Liver (tissue), 9 donors: ENCODE measurements around the gene ALDH1A2. TPM values are rescaled to one million over a fixed set of nuclear protein-coding genes. Genes with fewer than 3 reads are reported as not detected.

Experiments
- DNase-seq: peaks from one replicate; pipeline ENCODE4 v3.0.0-alpha.2; 2017; ENCODE audit warnings: low spot score
- H3K27ac ChIP-seq, 2 donors: one replicate each; pipeline ENCODE4 v1.7.0; 2013; ENCODE audit warnings: inconsistent platforms in 2 of 2, low read length in 2 of 2, control low read depth in 1 of 2, low read depth in 1 of 2, mild to moderate bottlenecking in 1 of 2
- H3K27me3 ChIP-seq, 4 donors: one replicate each; pipeline versions ENCODE4 v1.6.1 to v1.7.0; 2013; ENCODE audit warnings: low read length in 3 of 4, inconsistent platforms in 1 of 4, mild to moderate bottlenecking in 1 of 4, moderate library complexity in 1 of 4; ENCODE audit not compliant: control insufficient read depth in 4 of 4, insufficient read depth in 4 of 4
- H3K36me3 ChIP-seq, 4 donors: one replicate each; pipeline versions ENCODE4 v1.6.1 to v1.7.0; 2013; ENCODE audit warnings: low read length in 3 of 4, mild to moderate bottlenecking in 3 of 4, low read depth in 1 of 4, moderate library complexity in 1 of 4; ENCODE audit not compliant: control insufficient read depth in 4 of 4, insufficient read depth in 3 of 4
- H3K4me1 ChIP-seq, 4 donors: one replicate each; pipeline versions ENCODE4 v1.6.1 to v1.7.0; 2013; ENCODE audit warnings: low read length in 3 of 4, mild to moderate bottlenecking in 3 of 4, moderate library complexity in 1 of 4; ENCODE audit not compliant: control insufficient read depth in 4 of 4, insufficient read depth in 4 of 4
- H3K4me3 ChIP-seq, 3 donors: one replicate each; pipeline versions ENCODE4 v1.6.1 to v1.7.0; 2013; ENCODE audit warnings: low read length in 3 of 3, control low read depth in 1 of 3, low read depth in 1 of 3, mild to moderate bottlenecking in 1 of 3
- H3K9ac ChIP-seq, 2 donors: one replicate each; pipeline ENCODE4 v1.7.0; 2013; ENCODE audit warnings: low read length in 2 of 2, mild to moderate bottlenecking in 2 of 2, moderate library complexity in 2 of 2, control low read depth in 1 of 2, low read depth in 1 of 2
- H3K9me3 ChIP-seq, 4 donors: one replicate each; pipeline versions ENCODE4 v1.6.1 to v1.7.0; 2013; ENCODE audit warnings: low read length in 3 of 4; ENCODE audit not compliant: control insufficient read depth in 4 of 4
- EGR1 ChIP-seq, 2 donors: IDR thresholded peaks; 2 replicates each; pipeline ENCODE4 v1.6.1; 2016 to 2018; ENCODE audit warnings: antibody characterized with exemption in 2 of 2, low read depth in 2 of 2
- FOXA1 ChIP-seq: IDR thresholded peaks from 2 replicates; pipeline ENCODE4 v1.6.1; 2016; ENCODE audit warnings: antibody characterized with exemption
- GABPA ChIP-seq, 2 donors: IDR thresholded peaks in 1 of 2; conservative IDR thresholded peaks in 1 of 2; 2 replicates each; pipeline ENCODE4 v1.6.1; 2016; ENCODE audit warnings: antibody characterized with exemption in 2 of 2, mild to moderate bottlenecking in 1 of 2, moderate library complexity in 1 of 2
- HNF4A ChIP-seq, 2 donors: conservative IDR thresholded peaks; 2 replicates each; pipeline ENCODE4 v1.6.1; 2016; ENCODE audit warnings: antibody characterized with exemption in 2 of 2, mild to moderate bottlenecking in 2 of 2
- HNF4G ChIP-seq: IDR thresholded peaks from 2 replicates; pipeline ENCODE4 v1.6.1; 2016; ENCODE audit warnings: antibody characterized with exemption
- JUND ChIP-seq, 2 donors: IDR thresholded peaks; 2 replicates each; pipeline ENCODE4 v1.6.1; 2016; ENCODE audit warnings: antibody characterized with exemption in 2 of 2
- NR2F2 ChIP-seq: IDR thresholded peaks from 2 replicates; pipeline ENCODE4 v1.6.1; 2016; ENCODE audit warnings: antibody characterized with exemption
- RAD21 ChIP-seq, 2 donors: IDR thresholded peaks; 2 replicates each; pipeline ENCODE4 v1.6.1; 2016; ENCODE audit warnings: antibody characterized with exemption in 2 of 2, mild to moderate bottlenecking in 2 of 2
- RXRA ChIP-seq, 2 donors: IDR thresholded peaks; 2 replicates each; pipeline ENCODE4 v1.6.1; 2017 to 2018; ENCODE audit warnings: antibody characterized with exemption in 2 of 2, mild to moderate bottlenecking in 1 of 2
- SP1 ChIP-seq: IDR thresholded peaks from 2 replicates; pipeline ENCODE4 v1.6.1; 2018; ENCODE audit warnings: antibody characterized with exemption, mild to moderate bottlenecking
- TAF1 ChIP-seq: conservative IDR thresholded peaks from 2 replicates; pipeline ENCODE4 v1.6.1; 2016; ENCODE audit warnings: antibody characterized with exemption, mild to moderate bottlenecking
- WGBS: extraction: QIAGEN DNeasy Blood & Tissue Kit; methylation state at CpG from one replicate; pipeline ENCODE4 v1.1.7; 2013; 5-methylcytosine and 5-hydroxymethylcytosine counted together
- polyA plus RNA-seq, 2 donors: library from polyadenylated mRNA; stranded (reverse) in 1 of 2; unstranded in 1 of 2; fragments of 200-250 nt in 1 of 2; fragments of >200 nt in 1 of 2; fragmentation: Nextera tagmentation in 1 of 2; extraction: Ambion mirVana in 1 of 2; gene quantifications; one replicate each; pipeline versions ENCODE4 v1.2.1 to v1.2.3, GENCODE V29; 2013 to 2015
- total RNA-seq, 2 donors: library from RNA; depleted of rRNA; stranded (reverse); fragments of >200 nt; gene quantifications; one replicate each; pipeline ENCODE4 v1.2.3, GENCODE V29; 2014
- TF ChIP-seq, protein P1 (sequence below): fragments of 150-350 bp; IDR thresholded peaks from 2 replicates; pipeline ENCODE4 v1.5.1; 2017; ENCODE audit warnings: improper control_type of control experiment, low read depth, low read length; ENCODE audit not compliant: missing input control
- TF ChIP-seq, protein P2 (sequence below): IDR thresholded peaks from 2 replicates; pipeline ENCODE4 v1.6.1; 2016; ENCODE audit warnings: antibody characterized with exemption, mild to moderate bottlenecking
- TF ChIP-seq, protein P3 (sequence below): IDR thresholded peaks from 2 replicates; pipeline ENCODE4 v1.6.1; 2016; ENCODE audit warnings: antibody characterized with exemption
- TF ChIP-seq, protein P4 (sequence below): IDR thresholded peaks from 2 replicates; pipeline ENCODE4 v1.6.1; 2016; ENCODE audit warnings: antibody characterized with exemption
- donor health status: healthy.
- donor health status: healthy.
- donor health status: healthy.
- donor health status: healthy.
- donor health status: healthy.

The ALDH1A2 gene
- total and polyA plus RNA-seq, 4 donors, result 1.2 to 22.7 (median 14.0) TPM

DNA sequence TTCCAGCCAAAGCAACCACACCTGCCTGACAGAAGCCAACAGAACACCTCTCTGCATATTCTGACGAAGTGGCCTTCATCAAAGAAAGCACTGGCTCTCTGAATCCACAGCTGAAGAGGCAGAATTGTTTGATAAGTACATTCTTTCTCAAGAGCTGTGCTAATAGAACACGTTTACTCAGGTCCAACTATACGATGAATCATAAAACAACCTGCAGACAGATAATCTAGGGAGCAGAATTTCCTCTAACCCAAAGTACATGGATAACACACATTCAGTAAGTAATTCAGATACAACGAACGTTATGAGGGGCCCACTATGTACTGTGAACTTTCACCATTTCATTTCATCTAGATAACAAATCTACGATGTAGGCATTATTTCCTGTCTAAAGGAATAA lies 25.4 kb downstream of the ALDH1A2 start:
- peaks cover 0 to 3% (median 0%) of the 10 kb centered on the region in 4 donors for H3K27me3 ChIP-seq
- H3K4me3 ChIP-seq, result no peak overlapping the region
- no peak overlapping the region for H3K9ac ChIP-seq
- H3K4me1 ChIP-seq, result peaks cover 0 to 8% (median 2%) of the 10 kb centered on the region in 4 donors
- H3K27ac ChIP-seq, result no peak overlapping the region
- no peaks in the 10 kb centered on the region for H3K36me3 ChIP-seq
- no peak for TF ChIP-seq RAD21 (IDR thresholded peaks at IDR 0.05)
- TF ChIP-seq, protein P1, sequence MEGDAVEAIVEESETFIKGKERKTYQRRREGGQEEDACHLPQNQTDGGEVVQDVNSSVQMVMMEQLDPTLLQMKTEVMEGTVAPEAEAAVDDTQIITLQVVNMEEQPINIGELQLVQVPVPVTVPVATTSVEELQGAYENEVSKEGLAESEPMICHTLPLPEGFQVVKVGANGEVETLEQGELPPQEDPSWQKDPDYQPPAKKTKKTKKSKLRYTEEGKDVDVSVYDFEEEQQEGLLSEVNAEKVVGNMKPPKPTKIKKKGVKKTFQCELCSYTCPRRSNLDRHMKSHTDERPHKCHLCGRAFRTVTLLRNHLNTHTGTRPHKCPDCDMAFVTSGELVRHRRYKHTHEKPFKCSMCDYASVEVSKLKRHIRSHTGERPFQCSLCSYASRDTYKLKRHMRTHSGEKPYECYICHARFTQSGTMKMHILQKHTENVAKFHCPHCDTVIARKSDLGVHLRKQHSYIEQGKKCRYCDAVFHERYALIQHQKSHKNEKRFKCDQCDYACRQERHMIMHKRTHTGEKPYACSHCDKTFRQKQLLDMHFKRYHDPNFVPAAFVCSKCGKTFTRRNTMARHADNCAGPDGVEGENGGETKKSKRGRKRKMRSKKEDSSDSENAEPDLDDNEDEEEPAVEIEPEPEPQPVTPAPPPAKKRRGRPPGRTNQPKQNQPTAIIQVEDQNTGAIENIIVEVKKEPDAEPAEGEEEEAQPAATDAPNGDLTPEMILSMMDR, result no peak
- no peak for TF ChIP-seq RXRA (IDR thresholded peaks at IDR 0.05)
- TF ChIP-seq FOXA1, result no peak
- TF ChIP-seq, protein P2, sequence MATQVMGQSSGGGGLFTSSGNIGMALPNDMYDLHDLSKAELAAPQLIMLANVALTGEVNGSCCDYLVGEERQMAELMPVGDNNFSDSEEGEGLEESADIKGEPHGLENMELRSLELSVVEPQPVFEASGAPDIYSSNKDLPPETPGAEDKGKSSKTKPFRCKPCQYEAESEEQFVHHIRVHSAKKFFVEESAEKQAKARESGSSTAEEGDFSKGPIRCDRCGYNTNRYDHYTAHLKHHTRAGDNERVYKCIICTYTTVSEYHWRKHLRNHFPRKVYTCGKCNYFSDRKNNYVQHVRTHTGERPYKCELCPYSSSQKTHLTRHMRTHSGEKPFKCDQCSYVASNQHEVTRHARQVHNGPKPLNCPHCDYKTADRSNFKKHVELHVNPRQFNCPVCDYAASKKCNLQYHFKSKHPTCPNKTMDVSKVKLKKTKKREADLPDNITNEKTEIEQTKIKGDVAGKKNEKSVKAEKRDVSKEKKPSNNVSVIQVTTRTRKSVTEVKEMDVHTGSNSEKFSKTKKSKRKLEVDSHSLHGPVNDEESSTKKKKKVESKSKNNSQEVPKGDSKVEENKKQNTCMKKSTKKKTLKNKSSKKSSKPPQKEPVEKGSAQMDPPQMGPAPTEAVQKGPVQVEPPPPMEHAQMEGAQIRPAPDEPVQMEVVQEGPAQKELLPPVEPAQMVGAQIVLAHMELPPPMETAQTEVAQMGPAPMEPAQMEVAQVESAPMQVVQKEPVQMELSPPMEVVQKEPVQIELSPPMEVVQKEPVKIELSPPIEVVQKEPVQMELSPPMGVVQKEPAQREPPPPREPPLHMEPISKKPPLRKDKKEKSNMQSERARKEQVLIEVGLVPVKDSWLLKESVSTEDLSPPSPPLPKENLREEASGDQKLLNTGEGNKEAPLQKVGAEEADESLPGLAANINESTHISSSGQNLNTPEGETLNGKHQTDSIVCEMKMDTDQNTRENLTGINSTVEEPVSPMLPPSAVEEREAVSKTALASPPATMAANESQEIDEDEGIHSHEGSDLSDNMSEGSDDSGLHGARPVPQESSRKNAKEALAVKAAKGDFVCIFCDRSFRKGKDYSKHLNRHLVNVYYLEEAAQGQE, result no peak
- TF ChIP-seq, protein P3, sequence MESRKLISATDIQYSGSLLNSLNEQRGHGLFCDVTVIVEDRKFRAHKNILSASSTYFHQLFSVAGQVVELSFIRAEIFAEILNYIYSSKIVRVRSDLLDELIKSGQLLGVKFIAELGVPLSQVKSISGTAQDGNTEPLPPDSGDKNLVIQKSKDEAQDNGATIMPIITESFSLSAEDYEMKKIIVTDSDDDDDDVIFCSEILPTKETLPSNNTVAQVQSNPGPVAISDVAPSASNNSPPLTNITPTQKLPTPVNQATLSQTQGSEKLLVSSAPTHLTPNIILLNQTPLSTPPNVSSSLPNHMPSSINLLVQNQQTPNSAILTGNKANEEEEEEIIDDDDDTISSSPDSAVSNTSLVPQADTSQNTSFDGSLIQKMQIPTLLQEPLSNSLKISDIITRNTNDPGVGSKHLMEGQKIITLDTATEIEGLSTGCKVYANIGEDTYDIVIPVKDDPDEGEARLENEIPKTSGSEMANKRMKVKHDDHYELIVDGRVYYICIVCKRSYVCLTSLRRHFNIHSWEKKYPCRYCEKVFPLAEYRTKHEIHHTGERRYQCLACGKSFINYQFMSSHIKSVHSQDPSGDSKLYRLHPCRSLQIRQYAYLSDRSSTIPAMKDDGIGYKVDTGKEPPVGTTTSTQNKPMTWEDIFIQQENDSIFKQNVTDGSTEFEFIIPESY, result no peak
- no peak for TF ChIP-seq EGR1 (IDR thresholded peaks at IDR 0.05; ENCODE audit: low read depth in 2 of 2)
- TF ChIP-seq HNF4A (conservative IDR thresholded peaks at IDR 0.05), result no peak
- TF ChIP-seq, protein P4, sequence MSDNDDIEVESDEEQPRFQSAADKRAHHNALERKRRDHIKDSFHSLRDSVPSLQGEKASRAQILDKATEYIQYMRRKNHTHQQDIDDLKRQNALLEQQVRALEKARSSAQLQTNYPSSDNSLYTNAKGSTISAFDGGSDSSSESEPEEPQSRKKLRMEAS, result no peak
- no peak for TF ChIP-seq HNF4G
- no peak for TF ChIP-seq SP1
- TF ChIP-seq JUND (IDR thresholded peaks at IDR 0.05), result no peak
- no peak for TF ChIP-seq NR2F2
- TF ChIP-seq GABPA (IDR thresholded peaks at IDR 0.05 in 1 of 2, conservative IDR thresholded peaks at IDR 0.05 in 1 of 2), result no peak
- no peak for TF ChIP-seq TAF1
- no peaks in the 10 kb centered on the region for H3K9me3 ChIP-seq
- DNase-seq, result no peak
- 77% methylated on average over 6 of the region's 6 CpGs for WGBS
